Endothelial cell (in vitro differentiated cells): ENCODE results near the gene KLHL35. TPM values are rescaled to one million over a fixed set of nuclear protein-coding genes. Genes with fewer than 3 reads are reported as not detected.
A peak's percentile ranks its signal among the peaks of the same experiment; 100 is the strongest.

Experiments
- DNase-seq: peaks from one replicate; pipeline ENCODE4 v3.0.0; 2021; ENCODE audit warnings: low spot score
- H3K27ac Mint-ChIP-seq: one replicate; pipeline ENCODE4 v1.8.0; 2021; ENCODE audit warnings: mixed read lengths, inconsistent platforms; ENCODE audit not compliant: unreplicated experiment
- H3K27me3 Mint-ChIP-seq: one replicate; pipeline ENCODE4 v1.8.0; 2021; ENCODE audit warnings: mild to moderate bottlenecking, moderate library complexity, mixed read lengths, inconsistent platforms; ENCODE audit not compliant: unreplicated experiment
- H3K36me3 Mint-ChIP-seq: one replicate; pipeline ENCODE4 v1.8.0; 2021; ENCODE audit warnings: mild to moderate bottlenecking, low read depth, mixed read lengths, inconsistent platforms; ENCODE audit not compliant: unreplicated experiment
- H3K4me1 Mint-ChIP-seq: one replicate; pipeline ENCODE4 v1.8.0; 2021; ENCODE audit warnings: mild to moderate bottlenecking, mixed read lengths, inconsistent platforms; ENCODE audit not compliant: unreplicated experiment
- H3K4me3 Mint-ChIP-seq: one replicate; pipeline ENCODE4 v1.8.0; 2021; ENCODE audit warnings: mild to moderate bottlenecking, mixed read lengths, inconsistent platforms; ENCODE audit not compliant: unreplicated experiment
- H3K9me3 Mint-ChIP-seq: one replicate; pipeline ENCODE4 v1.8.0; 2021; ENCODE audit warnings: mixed read lengths, inconsistent platforms; ENCODE audit not compliant: unreplicated experiment
- CTCF ChIP-seq: fragments of 200-600 bp; sonication (generic); IDR thresholded peaks from one replicate; pipeline ENCODE4 v1.5.0; 2021; ENCODE audit warnings: antibody characterized with exemption; ENCODE audit not compliant: unreplicated experiment
- total RNA-seq: library from RNA; stranded (reverse); fragmentation: NEBNext Ultra II Directional; extraction: Animal tissue kit (Norgen Biotek cat#: 25700); gene quantifications from one replicate; pipeline ENCODE4 v1.2.1, GENCODE V29; 2021; ENCODE audit not compliant: unreplicated experiment

The KLHL35 gene
- total RNA-seq, 1 donor from 2014 or later: 2.8 TPM

GRCh38 chr11:75399344-75400145 is 33.5 kb downstream of the KLHL35 start, which contains the start of gene RPS3:
TSS of gene RPS3 (plus strand) at chr11:75399518. CDS start at chr11:75399548, 30 bp downstream.
- H3K36me3 Mint-ChIP-seq: peaks cover 38% of the 10 kb centered on the region
- no peak for TF ChIP-seq CTCF
- H3K4me3 Mint-ChIP-seq: peak within 1 kb of the TSS; percentile 99
- DNase-seq: peak; percentile 88
- peak within 1 kb of the TSS; percentile 98 for H3K27ac Mint-ChIP-seq
- H3K9me3 Mint-ChIP-seq: no peaks in the 10 kb centered on the region
- peaks cover 69% of the 10 kb centered on the region for H3K4me1 Mint-ChIP-seq
- peaks cover 12% of the 10 kb centered on the region for H3K27me3 Mint-ChIP-seq

- no peak for TF ChIP-seq CTCF
- peaks cover 67% of the 10 kb centered on the region for H3K4me1 Mint-ChIP-seq
- DNase-seq: no peak
- H3K36me3 Mint-ChIP-seq: peaks cover 31% of the 10 kb centered on the region
- H3K4me3 Mint-ChIP-seq: peak overlapping the region; percentile 99
- H3K27me3 Mint-ChIP-seq: peaks cover 14% of the 10 kb centered on the region
- H3K27ac Mint-ChIP-seq: peak overlapping the region; percentile 98
- H3K9me3 Mint-ChIP-seq: no peaks in the 10 kb centered on the region
These were observed 34.1 kb downstream of the KLHL35 start for GRCh38 chr11:75398906-75399305.

GRCh38 chr11:75394085-75394840 is 38.7 kb downstream of the KLHL35 start:
- Mint-ChIP-seq H3K27ac (no peak overlapping the region), H3K4me1 (peaks cover 29% of the 10 kb centered on the region)
- TF ChIP-seq CTCF: no peak

GRCh38 chr11:75389925-75390324 is 43.1 kb downstream of the KLHL35 start:
- Mint-ChIP-seq H3K27me3 (peaks cover 2% of the 10 kb centered on the region), H3K9me3 (no peaks in the 10 kb centered on the region), H3K27ac (no peak overlapping the region), H3K4me3 (no peak overlapping the region), H3K36me3 (no peaks in the 10 kb centered on the region), H3K4me1 (peaks cover 12% of the 10 kb centered on the region)
- no peak for DNase-seq
- TF ChIP-seq CTCF: no peak

More at GRCh38 chr11:75394085-75394840, 38.7 kb downstream of the KLHL35 start:
- no peaks in the 10 kb centered on the region for H3K9me3 Mint-ChIP-seq
- peaks cover 8% of the 10 kb centered on the region for H3K27me3 Mint-ChIP-seq
- H3K4me3 Mint-ChIP-seq: no peak overlapping the region
- no peaks in the 10 kb centered on the region for H3K36me3 Mint-ChIP-seq
- no peak for DNase-seq

- no peak for TF ChIP-seq CTCF
- H3K27ac Mint-ChIP-seq: no peak overlapping the region
- H3K27me3 Mint-ChIP-seq: peaks cover under 1% of the 10 kb centered on the region
- no peaks in the 10 kb centered on the region for H3K9me3 Mint-ChIP-seq
- H3K4me3 Mint-ChIP-seq: no peak overlapping the region
- peaks cover 6% of the 10 kb centered on the region for H3K4me1 Mint-ChIP-seq
- no peaks in the 10 kb centered on the region for H3K36me3 Mint-ChIP-seq
- DNase-seq: no peak
These were observed 43.8 kb downstream of the KLHL35 start for GRCh38 chr11:75389276-75389605.
